NT2/D1 (cell line): ENCODE data around the gene EML1.

Source experiments
- YY1 ChIP-seq: IDR thresholded peaks from 2 replicates; pipeline ENCODE4 v1.6.1; 2011; ENCODE audit not compliant: insufficient read length, insufficient read depth
- ZNF274 ChIP-seq: IDR thresholded peaks from 2 replicates; pipeline ENCODE4 v1.6.1; 2011; ENCODE audit warnings: mild to moderate bottlenecking, low read depth, low read length

DNA sequence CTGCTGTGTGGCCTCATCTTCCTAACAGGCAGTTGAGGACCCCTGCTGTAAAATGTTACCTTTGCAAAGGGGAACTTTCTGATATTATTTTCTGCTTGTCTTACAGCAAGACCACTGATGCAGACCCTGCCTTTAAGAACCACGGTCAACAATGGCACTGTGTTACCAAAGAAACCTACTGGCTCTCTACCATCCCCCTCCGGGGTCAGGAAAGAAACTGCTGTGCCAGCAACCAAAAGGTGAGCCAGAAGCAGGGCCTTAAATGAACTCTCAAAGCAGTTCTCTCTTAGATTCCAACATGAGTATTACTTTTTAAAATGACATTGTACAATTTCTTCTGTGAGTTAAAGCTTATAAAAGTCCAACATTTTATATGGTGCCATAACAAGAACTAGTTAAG is 72.2 kb downstream of the EML1 start:
- no peak for TF ChIP-seq ZNF274
- TF ChIP-seq YY1 = no peak
